Measurements from ENCODE around the gene EDRF1. TPM values are rescaled to one million over a fixed set of nuclear protein-coding genes. Genes with fewer than 3 reads are reported as not detected.

The EDRF1 gene
- total RNA-seq, 1 experiment from 2014 or later, result 40.5 TPM

DNA sequence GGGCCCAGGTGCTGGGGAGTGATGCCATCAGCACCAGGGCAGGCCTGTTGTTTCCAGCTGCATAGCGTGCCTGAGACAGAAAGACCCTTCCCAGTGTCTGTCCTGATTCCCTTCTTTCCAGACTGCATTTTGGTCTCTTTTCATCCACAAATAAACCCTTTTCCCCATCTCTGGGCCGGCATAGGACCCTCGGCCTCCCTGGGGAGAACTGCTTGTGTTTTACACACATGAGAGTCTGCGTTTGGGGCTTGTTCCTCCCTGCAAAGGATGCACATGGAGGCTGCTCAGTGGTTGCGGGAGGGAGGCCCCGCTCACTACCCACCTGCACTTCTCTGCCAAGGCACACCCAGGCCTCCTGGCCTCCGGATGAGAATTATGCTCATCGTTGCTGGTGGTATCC is 61.9 kb downstream of the EDRF1 start:
- Histone ChIP-seq H3K36me3 (ENCODE audit: insufficient read depth, low read length, poor library complexity, severe bottlenecking) (no peaks in the 10 kb centered on the region), H3K27me3 (replicated peaks; ENCODE audit: insufficient read depth, low read depth, low read length, poor library complexity) (no peaks in the 10 kb centered on the region), H3K4me3 (ENCODE audit: low read depth, low read length, poor library complexity, severe bottlenecking) (no peak overlapping the region), H3K27ac (ENCODE audit: low read depth, low read length, poor library complexity, severe bottlenecking) (no peak overlapping the region), H3K4me1 (ENCODE audit: insufficient read depth, low read length, poor library complexity, severe bottlenecking) (no peaks in the 10 kb centered on the region), H3K9me3 (ENCODE audit: low read depth, low read length, poor library complexity, severe bottlenecking) (no peaks in the 10 kb centered on the region)
- no peak for DNase-seq (ENCODE audit: low spot score)
- TF ChIP-seq EZH2 (IDR thresholded peaks at IDR 0.05; ENCODE audit: borderline replicate concordance, low read depth, low read length, poor library complexity, severe bottlenecking), result no peak
- no peak for TF ChIP-seq CTCF (conservative IDR thresholded peaks at IDR 0.05; ENCODE audit: low read depth, low read length)
- intact Hi-C loops (cut with micrococcal nuclease; ENCODE audit: unreplicated experiment), result no loop called here
- ChIA-PET CTCF (no interaction called here), POLR2A (ENCODE audit: low non-redundant PET) (no interaction called here)
- no TSS peak for BruUV-seq (replicated peaks)

DNA sequence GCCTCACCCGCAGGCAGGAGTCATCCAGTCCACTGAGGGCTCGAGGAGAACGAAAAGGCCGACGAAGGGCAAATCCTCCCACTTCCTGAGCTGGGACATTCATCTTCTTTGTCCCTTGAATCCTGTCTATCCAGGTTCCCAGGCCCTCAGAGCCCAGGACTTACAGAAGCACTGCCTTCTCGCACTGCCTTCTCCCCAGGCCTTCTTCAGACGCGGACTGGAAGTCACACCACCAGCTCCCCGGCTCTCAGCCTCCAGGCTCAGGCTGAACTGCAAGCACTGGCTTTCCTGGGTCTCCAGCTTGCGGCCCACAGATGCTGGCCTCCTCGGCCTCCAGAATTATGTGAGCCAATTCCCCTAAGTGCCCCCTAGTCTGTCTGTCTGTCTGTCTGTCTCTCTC is 62.5 kb downstream of the EDRF1 start:
- BruUV-seq (replicated peaks), result no TSS peak
- no peaks in the 10 kb centered on the region for H3K27me3 ChIP-seq (replicated peaks; ENCODE audit: insufficient read depth, low read depth, low read length, poor library complexity)
- intact Hi-C loops (cut with micrococcal nuclease; ENCODE audit: unreplicated experiment), result no loop called here
- POLR2A ChIA-PET (ENCODE audit: low non-redundant PET), result no interaction called here
- DNase-seq (ENCODE audit: low spot score), result no peak
- H3K27ac ChIP-seq (ENCODE audit: low read depth, low read length, poor library complexity, severe bottlenecking), result no peak overlapping the region
- H3K4me3 ChIP-seq (ENCODE audit: low read depth, low read length, poor library complexity, severe bottlenecking), result no peak overlapping the region
- TF ChIP-seq EZH2 (IDR thresholded peaks at IDR 0.05; ENCODE audit: borderline replicate concordance, low read depth, low read length, poor library complexity, severe bottlenecking) (no peak), CTCF (conservative IDR thresholded peaks at IDR 0.05; ENCODE audit: low read depth, low read length) (no peak)
- H3K4me1 ChIP-seq (ENCODE audit: insufficient read depth, low read length, poor library complexity, severe bottlenecking), result no peaks in the 10 kb centered on the region
- no peaks in the 10 kb centered on the region for H3K9me3 ChIP-seq (ENCODE audit: low read depth, low read length, poor library complexity, severe bottlenecking)
- H3K36me3 ChIP-seq (ENCODE audit: insufficient read depth, low read length, poor library complexity, severe bottlenecking), result no peaks in the 10 kb centered on the region
- CTCF ChIA-PET, result no interaction called here

DNA sequence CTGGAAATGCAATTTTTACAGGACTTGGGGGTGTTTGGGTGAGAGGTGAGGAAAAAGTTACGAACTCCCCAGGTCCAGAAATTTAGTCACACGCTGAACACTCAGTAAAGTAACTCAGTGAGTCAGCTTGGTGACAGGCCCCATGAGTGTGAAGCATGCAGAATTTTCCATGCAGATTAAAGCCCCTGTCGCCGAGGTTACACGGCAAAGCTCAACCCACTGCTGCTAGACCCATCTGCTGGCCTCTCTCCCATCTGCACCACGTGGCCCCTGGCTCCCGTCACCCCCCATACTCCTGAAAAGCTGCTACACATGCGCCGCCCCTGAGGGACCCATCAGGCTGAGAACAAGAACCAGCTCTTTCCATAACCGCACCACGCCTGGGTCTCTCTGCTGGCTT is 63.1 kb downstream of the EDRF1 start:
- no TSS peak for BruUV-seq (replicated peaks)
- H3K4me3 ChIP-seq (ENCODE audit: low read depth, low read length, poor library complexity, severe bottlenecking), result no peak overlapping the region
- POLR2A ChIA-PET (ENCODE audit: low non-redundant PET), result no interaction called here
- no peak for TF ChIP-seq EZH2 (IDR thresholded peaks at IDR 0.05; ENCODE audit: borderline replicate concordance, low read depth, low read length, poor library complexity, severe bottlenecking)
- TF ChIP-seq CTCF (conservative IDR thresholded peaks at IDR 0.05; ENCODE audit: low read depth, low read length), result no peak
- no peaks in the 10 kb centered on the region for H3K9me3 ChIP-seq (ENCODE audit: low read depth, low read length, poor library complexity, severe bottlenecking)
- H3K36me3 ChIP-seq (ENCODE audit: insufficient read depth, low read length, poor library complexity, severe bottlenecking), result no peaks in the 10 kb centered on the region
- H3K4me1 ChIP-seq (ENCODE audit: insufficient read depth, low read length, poor library complexity, severe bottlenecking), result no peaks in the 10 kb centered on the region
- intact Hi-C loops (cut with micrococcal nuclease; ENCODE audit: unreplicated experiment), result no loop called here
- H3K27me3 ChIP-seq (replicated peaks; ENCODE audit: insufficient read depth, low read depth, low read length, poor library complexity), result no peaks in the 10 kb centered on the region
- CTCF ChIA-PET, result no interaction called here
- no peak overlapping the region for H3K27ac ChIP-seq (ENCODE audit: low read depth, low read length, poor library complexity, severe bottlenecking)
- no peak for DNase-seq (ENCODE audit: low spot score)

Measured in A673 (cell line).